Lung (tissue), 12 donors: Measurements from ENCODE around the gene ASPSCR1. TPM values are rescaled to one million over a fixed set of nuclear protein-coding genes. Genes with fewer than 3 reads are reported as not detected.

ENCODE experiments used
- ATAC-seq: fragments of 200-7000 bp; cut with Tn5 transposase; one replicate; pipeline ENCODE4 v1.9.1; 2020; ENCODE audit warnings: moderate number of reproducible peaks; ENCODE audit not compliant: insufficient read depth, low FRiP score
- DNase-seq, 3 donors: peaks; one replicate each; pipeline ENCODE4 v3.0.0-alpha.2; 2013 to 2017
- H3K27ac ChIP-seq, 2 donors: one replicate each; pipeline ENCODE4 v1.5.1; 2013; ENCODE audit warnings: mild to moderate bottlenecking in 2 of 2, moderate library complexity in 2 of 2, control low read depth in 1 of 2, inconsistent platforms in 1 of 2, low read depth in 1 of 2, low read length in 1 of 2
- H3K27me3 ChIP-seq, 3 donors: one replicate each; pipeline ENCODE4 v1.5.1; 2013; ENCODE audit warnings: low read length in 2 of 3; ENCODE audit not compliant: control insufficient read depth in 3 of 3, insufficient read depth in 3 of 3
- H3K36me3 ChIP-seq, 4 donors: one replicate each; pipeline ENCODE4 v1.5.1; 2013; ENCODE audit warnings: low read length in 4 of 4, mild to moderate bottlenecking in 1 of 4, moderate library complexity in 1 of 4; ENCODE audit not compliant: control insufficient read depth in 4 of 4, insufficient read depth in 4 of 4
- H3K4me1 ChIP-seq, 5 donors: one replicate each; pipeline ENCODE4 v1.5.1; 2013; ENCODE audit warnings: low read length in 5 of 5, mild to moderate bottlenecking in 2 of 5, moderate library complexity in 1 of 5; ENCODE audit not compliant: control insufficient read depth in 5 of 5, insufficient read depth in 5 of 5
- H3K4me3 ChIP-seq: one replicate; pipeline ENCODE4 v1.5.1; 2013; ENCODE audit warnings: mild to moderate bottlenecking, control low read depth, moderate library complexity
- H3K9ac ChIP-seq, 2 donors: one replicate each; pipeline ENCODE4 v1.5.1; 2013; ENCODE audit warnings: low read length in 2 of 2, control low read depth in 1 of 2; ENCODE audit not compliant: insufficient read depth in 1 of 2
- H3K9me3 ChIP-seq, 4 donors: one replicate each; pipeline ENCODE4 v1.5.1; 2013; ENCODE audit warnings: low read length in 3 of 4, mild to moderate bottlenecking in 1 of 4, moderate library complexity in 1 of 4; ENCODE audit not compliant: control insufficient read depth in 4 of 4, insufficient read depth in 3 of 4
- CTCF ChIP-seq: IDR thresholded peaks from 2 replicates; pipeline ENCODE4 v1.5.1; 2012; ENCODE audit warnings: mild to moderate bottlenecking; ENCODE audit errors: control extremely low read depth, extremely low read depth
- WGBS, 2 donors: extraction: QIAGEN DNeasy Blood & Tissue Kit; methylation state at CpG; one replicate each; pipeline ENCODE4 v1.1.7; 2013; 5-methylcytosine and 5-hydroxymethylcytosine counted together
- polyA plus RNA-seq, 2 donors: library from polyadenylated mRNA; stranded (reverse); fragments of 200-250 nt; gene quantifications; one replicate each; pipeline ENCODE4 v1.2.1, GENCODE V29; 2013
- total RNA-seq, 2 donors: library from RNA; depleted of rRNA in 1 of 2; stranded (reverse); fragments of >200 nt in 1 of 2; gene quantifications; one replicate each; pipeline ENCODE4 v1.2.1, GENCODE V29; 2014 to 2021
- donor health status: control.
- donor health status: control.
- donor health status: Bipolar disorder and iron deficiency.
- donor health status: healthy.
- donor health status: DM: yes; HTN: yes; CAD: no.

Gene ASPSCR1
- total and polyA plus RNA-seq, 4 donors = 22.9 to 68.6 (median 42.4) TPM

GRCh38 chr17:82029391-82029790, 52.0 kb downstream of the ASPSCR1 start:
- Histone ChIP-seq H3K27ac (no peak overlapping the region), H3K9me3 (no peaks in the 10 kb centered on the region), H3K27me3 (no peaks in the 10 kb centered on the region), H3K4me3 (no peak overlapping the region), H3K36me3 (peaks cover 0 to 3% (median under 1%) of the 10 kb centered on the region in 4 donors), H3K4me1 (peaks cover 0 to 15% (median 4%) of the 10 kb centered on the region in 5 donors), H3K9ac (no peak overlapping the region)
- 95 to 99% methylated on average over 16 of the region's 16 CpGs for WGBS, 2 donors
- DNase-seq (no peak), ATAC-seq (no peak)
- no peak for TF ChIP-seq CTCF

GRCh38 chr17:82029990-82030469, 52.6 kb downstream of the ASPSCR1 start:
- no peak overlapping the region for H3K4me3 ChIP-seq
- H3K36me3 ChIP-seq = peaks cover 0 to 3% (median under 1%) of the 10 kb centered on the region in 4 donors
- H3K9me3 ChIP-seq = no peaks in the 10 kb centered on the region
- H3K27me3 ChIP-seq = no peaks in the 10 kb centered on the region
- 67% methylated on average over 26 to 31 of the region's 31 CpGs for WGBS, 2 donors
- no peak overlapping the region for H3K9ac ChIP-seq
- H3K4me1 ChIP-seq = peaks cover 0 to 15% (median 0%) of the 10 kb centered on the region in 5 donors
- TF ChIP-seq CTCF = no peak
- ATAC-seq = no peak
- H3K27ac ChIP-seq = no peak overlapping the region
- DNase-seq = no peak

- Histone ChIP-seq H3K9me3 (no peaks in the 10 kb centered on the region), H3K36me3 (peaks cover 0 to 4% (median 2%) of the 10 kb centered on the region in 4 donors), H3K9ac (no peak overlapping the region), H3K4me3 (peak overlapping the region; percentile 30), H3K4me1 (peaks cover 0 to 15% (median 0%) of the 10 kb centered on the region in 5 donors), H3K27ac (no peak overlapping the region), H3K27me3 (no peaks in the 10 kb centered on the region)
- 1% methylated on average over 82 to 94 of the region's 94 CpGs for WGBS, 2 donors
- peak; percentile 87 for ATAC-seq
- peak; percentile 75 to 87 (median 84) for DNase-seq
- peak; percentile 98 for TF ChIP-seq CTCF
These were observed 53.3 kb downstream of the ASPSCR1 start for GRCh38 chr17:82030470-82031302.
